HG03571 (cell line): Measurements from ENCODE around the gene CCDC141.
A peak's percentile ranks its signal among the peaks of the same experiment; 100 is the strongest.
"Not testable (repeated sequence)": the region's sequence is repeated elsewhere in the genome, so short reads cannot be mapped to it uniquely, and the experiment has no call there.

ENCODE experiments used
- ATAC-seq: cut with Tn5 transposase; IDR thresholded peaks from one replicate; pipeline ENCODE4 v1.9.1; 2021; ENCODE audit not compliant: unreplicated experiment

Gene CCDC141

GRCh38 chr2:179049546-179050311 is at the start of gene CCDC141:
Gene CCDC141 (minus strand): TSS chr2:179050137. CDS start chr2:179049941, 196 bp downstream.
- ATAC-seq, result peak; percentile 53

- ATAC-seq, result no peak
These were observed 48.2 kb upstream of the CCDC141 start for GRCh38 chr2:179098080-179098689.

GRCh38 chr2:179097131-179097530 is 47.2 kb upstream of the CCDC141 start:
- no peak for ATAC-seq

GRCh38 chr2:179096090-179096489 is 46.2 kb upstream of the CCDC141 start:
- ATAC-seq, result peak; percentile 93

- ATAC-seq, result not testable (repeated sequence)
These were observed 43.0 kb upstream of the CCDC141 start for GRCh38 chr2:179092912-179093311.

- no peak for ATAC-seq
These were observed 32.8 kb upstream of the CCDC141 start for GRCh38 chr2:179082697-179083096.

- no peak for ATAC-seq
These were observed 32.0 kb upstream of the CCDC141 start for GRCh38 chr2:179081954-179082353.

GRCh38 chr2:179072527-179072926 is 22.6 kb upstream of the CCDC141 start:
- ATAC-seq, result no peak

- no peak for ATAC-seq
These were observed 21.9 kb upstream of the CCDC141 start for GRCh38 chr2:179071810-179072355.

- ATAC-seq, result no peak
These were observed 21.0 kb upstream of the CCDC141 start for GRCh38 chr2:179070895-179071294.

- ATAC-seq, result no peak
These were observed 19.7 kb upstream of the CCDC141 start for GRCh38 chr2:179069685-179070084.

GRCh38 chr2:179068991-179069643 is 19.2 kb upstream of the CCDC141 start:
- no peak for ATAC-seq

GRCh38 chr2:179059026-179059700 is 9.2 kb upstream of the CCDC141 start:
- peak; percentile 64 for ATAC-seq

GRCh38 chr2:179057737-179058136 is 7.8 kb upstream of the CCDC141 start:
- no peak for ATAC-seq

GRCh38 chr2:179053568-179053967 is 3.6 kb upstream of the CCDC141 start:
- not testable (repeated sequence) for ATAC-seq

- ATAC-seq, result no peak
These were observed 1.3 kb upstream of the CCDC141 start for GRCh38 chr2:179051250-179051649.

- no peak for ATAC-seq
These were observed 818 bp upstream of the CCDC141 start for GRCh38 chr2:179050755-179051154.

GRCh38 chr2:179049203-179049545 is 763 bp downstream of the CCDC141 start:
- ATAC-seq, result peak; percentile 42

- ATAC-seq, result no peak
These were observed 1.8 kb downstream of the CCDC141 start for GRCh38 chr2:179048099-179048498.

GRCh38 chr2:179045602-179046001 is 4.3 kb downstream of the CCDC141 start:
- ATAC-seq, result not testable (repeated sequence)

- no peak for ATAC-seq
These were observed 5.4 kb downstream of the CCDC141 start for GRCh38 chr2:179044500-179044899.
